ENCODE results near the gene GUCA1C. TPM values are rescaled to one million over a fixed set of nuclear protein-coding genes. Genes with fewer than 3 reads are reported as not detected.
A peak's percentile ranks its signal among the peaks of the same experiment; 100 is the strongest.

The GUCA1C gene
- total RNA-seq, 1 donor from 2014 or later, result not detected

DNA sequence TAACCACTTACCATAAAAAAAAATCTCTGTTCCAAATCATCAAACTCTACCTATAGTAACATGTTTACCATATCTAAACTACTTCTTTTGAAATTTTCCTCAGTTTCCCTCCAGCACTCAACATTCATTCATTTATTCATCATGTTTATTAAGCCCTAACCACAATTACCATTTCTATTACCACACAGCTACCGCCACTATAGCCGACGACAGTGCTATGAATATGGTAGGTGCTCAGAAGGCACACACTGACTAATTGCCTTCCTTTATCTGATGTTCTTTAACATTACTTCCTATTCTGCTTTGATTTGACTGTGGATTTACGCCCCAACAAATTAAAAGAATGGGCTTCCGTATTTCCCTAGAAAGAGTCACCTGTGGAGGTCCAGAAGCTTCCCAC lies 43.9 kb downstream of the GUCA1C start:
- no peak for DNase-seq (ENCODE audit: low spot score)

DNA sequence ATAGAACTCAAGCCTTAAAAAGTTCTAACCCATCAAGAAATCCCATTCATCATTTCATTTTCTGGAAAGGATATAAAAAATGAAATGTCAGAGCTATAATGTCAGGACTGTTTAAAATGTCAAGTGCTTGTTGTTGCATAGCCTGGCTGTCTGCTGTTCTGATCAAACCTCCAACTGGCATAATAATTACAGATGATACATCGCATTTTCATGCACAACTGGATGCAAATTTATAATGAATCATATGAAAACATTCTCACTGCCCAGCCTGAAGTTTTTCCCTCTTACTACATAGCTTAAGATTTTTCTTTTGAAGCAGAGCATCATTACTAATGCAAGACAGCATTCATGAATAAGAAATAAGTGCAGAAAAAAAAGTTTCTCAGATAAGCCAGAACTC lies 46.5 kb downstream of the GUCA1C start:
- no peak for DNase-seq (ENCODE audit: low spot score)

DNA sequence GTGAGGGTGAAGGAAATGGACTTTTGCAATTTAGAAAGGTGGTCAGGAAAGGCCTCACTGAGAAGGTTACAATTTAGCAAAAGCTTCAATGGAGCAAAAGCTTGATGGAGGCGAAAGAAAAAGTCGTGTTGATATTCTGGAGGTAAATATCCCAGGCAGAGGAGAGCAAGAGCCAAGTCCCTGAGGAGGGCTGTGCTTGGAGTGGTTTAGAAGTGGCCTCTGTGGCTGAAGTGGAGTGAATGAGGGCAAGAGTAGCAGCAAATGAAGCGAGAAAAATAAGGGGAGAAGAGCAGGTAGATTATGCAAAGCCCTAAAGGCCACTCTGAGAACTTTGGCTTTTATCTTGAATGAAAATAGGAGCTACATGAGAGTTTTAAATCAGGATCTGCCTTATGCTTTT lies 54.1 kb downstream of the GUCA1C start:
- DNase-seq (ENCODE audit: low spot score), result no peak

DNA sequence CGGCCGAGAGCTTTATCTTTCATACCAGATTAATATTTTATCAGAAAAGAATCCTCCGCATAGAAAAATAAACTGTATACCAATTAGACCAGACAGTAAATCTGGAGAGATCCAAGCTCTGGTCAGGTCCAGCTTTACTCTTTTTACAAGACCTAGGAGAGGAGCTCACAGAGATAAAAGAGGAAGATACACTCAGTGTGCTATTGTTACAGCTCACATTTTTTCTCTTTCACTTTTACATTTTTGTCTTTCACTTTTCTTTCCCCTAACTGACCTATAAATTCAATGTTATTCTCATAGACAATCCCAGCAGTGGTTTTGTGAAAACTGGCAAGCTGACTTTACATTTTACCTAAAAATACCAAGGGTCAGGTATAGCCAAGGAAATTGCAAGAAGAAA lies 55.8 kb downstream of the GUCA1C start:
- DNase-seq (ENCODE audit: low spot score), result no peak

DNA sequence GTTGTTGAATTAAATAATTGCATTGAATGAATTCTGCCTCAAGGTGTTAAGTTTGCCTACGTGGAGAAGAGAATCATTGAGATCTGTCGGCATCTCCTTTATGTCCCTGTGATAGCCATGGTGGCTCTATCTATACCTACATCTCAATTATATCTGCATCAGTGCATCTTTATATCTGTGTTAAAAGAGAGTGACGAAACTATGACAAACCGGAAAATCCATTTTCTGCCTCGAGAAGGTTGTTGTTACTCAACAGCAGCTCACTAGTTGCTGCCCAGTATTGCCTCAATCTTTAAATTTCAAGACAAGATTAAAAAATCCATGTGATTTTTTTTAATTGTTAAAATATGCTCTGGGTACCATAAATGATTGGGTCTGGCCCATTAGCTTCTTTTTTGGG lies 58.7 kb downstream of the GUCA1C start:
- DNase-seq (ENCODE audit: low spot score), result no peak

DNA sequence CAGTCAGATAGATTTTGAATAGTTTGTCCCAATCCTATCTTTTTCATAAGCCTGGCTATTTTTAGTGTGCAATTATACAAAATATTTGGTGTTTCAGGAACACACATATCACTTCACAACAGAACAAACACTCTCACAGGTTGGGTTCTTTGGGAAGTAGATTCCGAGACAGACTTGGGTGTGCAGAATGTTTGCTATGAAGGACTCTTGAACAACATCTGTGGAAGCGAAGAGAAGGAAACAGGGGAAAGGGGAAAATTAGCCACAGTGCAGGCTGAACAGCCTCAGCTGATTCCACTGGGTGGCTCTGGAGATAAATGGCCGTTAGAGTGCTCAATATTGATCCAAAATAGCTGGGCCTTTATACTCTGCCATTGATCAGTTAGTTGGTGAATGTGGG lies 61.8 kb downstream of the GUCA1C start:
- DNase-seq (ENCODE audit: low spot score), result no peak

DNA sequence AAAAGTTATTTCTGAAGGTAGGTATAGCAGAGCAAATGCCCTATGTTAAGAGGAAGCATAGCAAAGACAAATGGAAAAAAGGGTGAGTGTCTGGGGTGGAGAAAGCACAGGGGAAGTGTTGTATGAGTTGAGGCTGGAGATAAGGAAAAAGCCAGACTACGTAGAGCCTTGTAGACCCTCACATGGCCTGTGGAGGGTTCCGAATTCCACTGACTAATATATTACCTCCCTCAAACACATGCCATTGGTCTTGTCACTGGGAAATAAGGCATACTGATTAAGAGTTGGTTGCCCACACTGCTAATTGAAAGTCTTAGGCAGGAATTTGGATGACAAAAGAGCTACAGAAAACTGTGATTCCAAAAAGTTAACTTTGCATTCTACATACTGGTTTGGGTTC lies 65.9 kb downstream of the GUCA1C start:
- DNase-seq (ENCODE audit: low spot score), result no peak

DNA sequence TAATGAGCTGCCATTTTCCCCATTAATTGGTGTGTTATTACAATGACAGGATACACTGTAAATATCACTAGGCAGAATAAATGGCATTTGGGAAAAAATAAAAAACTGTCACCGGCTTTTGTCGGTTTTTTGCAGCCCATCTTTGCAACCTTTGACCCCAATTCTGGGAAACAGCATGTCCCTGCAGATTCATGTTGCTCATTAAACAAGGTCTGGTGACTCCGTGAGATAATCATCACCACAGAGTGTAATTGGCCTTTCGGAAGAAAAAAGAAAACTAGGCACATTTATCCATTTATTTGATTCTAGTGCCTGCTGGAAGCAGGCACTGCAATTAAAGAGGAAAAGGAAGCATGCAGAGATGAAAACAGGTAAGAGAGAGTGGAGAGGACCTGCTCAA lies 66.6 kb downstream of the GUCA1C start:
- DNase-seq (ENCODE audit: low spot score), result no peak

DNA sequence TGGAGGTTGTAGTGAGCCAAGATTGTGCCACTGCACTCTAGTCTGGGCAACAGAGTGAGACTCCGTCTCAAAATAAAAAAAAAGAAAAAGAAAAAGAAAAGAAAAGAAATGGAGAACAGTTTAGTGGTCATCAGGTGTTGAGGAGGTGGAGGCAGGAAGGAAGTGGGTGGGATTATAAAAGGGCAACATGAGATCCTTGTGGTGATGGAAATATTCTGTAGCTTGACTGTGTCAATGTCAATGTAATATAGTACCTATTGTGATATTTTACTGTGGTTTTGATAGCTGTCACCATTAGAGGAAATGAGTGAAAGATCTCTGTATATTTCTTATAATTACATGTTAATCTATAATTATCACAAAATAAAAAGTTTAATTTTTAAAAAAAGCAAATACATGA lies 70.3 kb downstream of the GUCA1C start:
- DNase-seq (ENCODE audit: low spot score), result no peak

DNA sequence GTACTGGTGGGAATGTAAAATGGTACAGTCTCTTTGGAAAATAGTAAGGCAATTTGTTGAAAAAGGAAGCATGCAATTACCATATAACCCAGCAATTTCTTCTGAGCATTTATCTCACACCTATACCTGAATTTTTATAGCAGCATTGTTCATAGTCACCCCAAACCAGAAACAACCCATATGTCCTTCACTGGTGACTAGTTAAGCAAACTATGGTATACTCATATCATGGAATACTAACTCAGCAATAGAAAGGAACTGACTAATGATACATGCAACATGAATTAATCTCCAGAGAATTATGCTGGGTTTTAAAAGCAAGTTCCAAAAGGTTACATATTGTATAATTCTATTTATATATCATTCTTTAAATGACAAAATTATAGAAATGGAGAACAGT lies 70.9 kb downstream of the GUCA1C start:
- DNase-seq (ENCODE audit: low spot score), result no peak

DNA sequence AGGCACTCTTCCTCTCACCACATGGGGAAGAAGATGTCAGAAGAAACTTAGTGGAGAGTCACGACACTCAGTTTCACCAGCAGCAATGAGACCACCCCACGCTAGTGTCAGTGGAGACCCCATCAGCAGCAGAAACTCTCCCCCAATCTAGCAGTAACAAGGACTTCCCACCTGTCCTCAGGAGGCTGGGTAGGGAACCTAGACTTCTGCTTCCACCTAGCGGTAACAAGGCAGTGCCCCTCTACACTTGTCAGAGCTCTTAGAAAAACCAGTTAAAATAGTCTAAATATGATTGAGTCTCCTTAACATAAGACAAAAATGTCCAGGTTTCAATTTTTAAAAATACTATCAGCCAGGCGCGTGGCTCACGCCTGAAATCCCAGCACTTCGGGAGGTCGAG lies 73.8 kb downstream of the GUCA1C start:
- DNase-seq (ENCODE audit: low spot score), result no peak

DNA sequence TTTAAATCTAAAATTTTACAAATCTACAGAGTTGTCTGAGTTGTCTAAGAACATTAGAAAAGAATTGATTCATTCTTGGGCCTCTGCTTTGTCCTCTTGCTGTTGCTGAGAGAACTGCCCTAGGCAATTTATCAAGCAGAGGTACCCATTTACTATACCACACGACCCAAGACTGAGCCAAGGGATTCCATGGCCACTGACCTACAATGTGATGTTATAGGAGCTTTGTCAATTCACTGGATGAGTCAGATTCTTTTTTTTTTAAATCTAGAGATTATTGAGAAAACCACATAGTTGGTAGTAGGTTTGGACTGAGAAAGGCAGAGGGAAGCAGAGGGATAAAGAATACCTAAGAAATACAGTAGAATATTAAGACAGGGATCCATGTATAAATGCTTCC lies 75.8 kb downstream of the GUCA1C start:
- DNase-seq (ENCODE audit: low spot score), result no peak

DNA sequence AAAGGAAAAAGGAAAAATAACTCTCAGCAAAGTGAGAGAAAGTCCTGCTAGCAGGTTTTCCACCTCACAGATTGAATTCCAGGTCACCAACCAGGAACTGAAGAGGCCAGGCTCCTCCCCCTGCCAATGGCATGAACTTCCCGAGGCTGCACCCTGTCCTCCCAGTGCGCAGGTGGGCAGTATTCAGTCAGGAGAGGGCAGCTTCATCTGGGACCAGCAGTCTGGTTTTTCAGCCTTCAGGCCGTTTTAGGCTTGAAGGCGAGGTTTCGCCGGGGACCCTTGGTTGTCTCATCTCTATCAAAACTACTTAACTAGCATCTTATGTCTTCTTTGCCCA lies 89.9 kb downstream of the GUCA1C start:
- no peak for DNase-seq (ENCODE audit: low spot score)

DNA sequence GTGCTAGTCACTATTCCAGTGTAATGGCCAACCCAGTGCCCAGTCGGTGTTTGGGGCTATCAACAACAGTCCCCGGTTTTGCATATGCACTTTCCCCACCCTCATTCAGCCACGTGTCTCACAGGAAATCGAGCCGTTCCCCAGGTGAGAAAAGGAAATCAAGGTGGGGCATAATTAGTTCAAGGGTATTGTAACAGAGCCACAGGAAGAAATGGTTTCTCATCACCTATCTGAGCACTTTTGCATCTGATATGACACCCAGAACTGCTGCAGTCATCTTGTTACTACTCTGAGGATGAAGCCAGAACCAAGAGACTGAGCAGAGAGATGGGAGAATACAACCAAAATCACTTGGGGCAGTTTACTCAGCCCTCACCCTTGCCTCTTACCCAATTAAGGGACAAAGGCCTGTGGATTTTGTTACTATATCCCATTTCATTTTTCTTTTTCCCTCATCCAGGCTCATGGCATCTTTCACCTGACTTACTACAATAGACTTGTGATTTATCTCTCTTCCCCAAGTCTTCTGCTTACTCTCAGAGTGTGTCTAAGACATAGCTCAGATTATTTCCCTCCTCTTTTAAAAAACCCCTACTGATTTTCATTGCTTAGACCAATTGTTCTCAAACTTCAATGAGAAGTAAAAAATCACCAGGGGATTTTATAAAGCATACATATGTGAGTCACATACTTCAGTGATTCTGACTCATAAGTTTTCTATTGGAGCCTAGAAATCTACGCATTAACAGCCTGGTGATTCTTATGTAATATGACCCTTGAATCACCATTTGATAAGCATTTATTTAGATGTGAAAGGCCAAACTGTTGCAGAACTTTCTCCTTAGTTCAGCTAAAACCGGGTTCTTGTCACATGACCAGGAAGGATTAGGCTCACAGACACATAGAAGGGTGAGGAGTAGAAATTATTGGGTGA lies 90.5 kb downstream of the GUCA1C start:
- DNase-seq (ENCODE audit: low spot score), result peak; percentile 1

DNA sequence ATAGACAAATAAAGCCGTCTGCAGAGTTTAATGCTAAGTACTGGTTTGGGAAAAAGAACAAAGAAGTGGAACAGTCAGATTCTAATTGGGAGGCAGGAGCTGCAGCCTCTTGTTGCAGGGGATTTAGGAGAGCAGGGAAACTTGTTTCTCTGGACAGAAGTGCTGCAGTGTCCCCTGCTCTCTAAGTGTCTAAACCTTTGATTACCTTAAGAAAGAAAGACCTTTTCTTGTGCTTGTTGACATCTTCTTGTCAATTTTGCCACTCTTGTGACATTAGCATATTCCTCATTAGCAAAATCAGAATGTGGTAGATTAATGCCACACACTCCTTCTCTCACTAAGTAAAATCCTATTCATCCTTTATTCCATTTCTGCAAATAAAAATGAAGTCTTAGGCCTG lies 92.3 kb downstream of the GUCA1C start:
- DNase-seq (ENCODE audit: low spot score), result no peak

Other genes starting within 250 kb of the GUCA1C start
- not detected for gene RETNLB, start 196.5 kb downstream of the GUCA1C start, total RNA-seq (ENCODE audit: insufficient read depth, low replicate concordance)
- gene TRAT1, start 131.1 kb downstream of the GUCA1C start, total RNA-seq (ENCODE audit: insufficient read depth, low replicate concordance), result 1.9 TPM
- gene MORC1, start 164.3 kb upstream of the GUCA1C start, total RNA-seq (ENCODE audit: insufficient read depth, low replicate concordance), result 2.4 TPM
- 2.6 TPM for gene C3orf85, start 182.8 kb upstream of the GUCA1C start, total RNA-seq (ENCODE audit: insufficient read depth, low replicate concordance)

Measured in umbilical cord (tissue), 2 donors.